H9 (cell line): ENCODE data around the gene CCDC78. TPM values are rescaled to one million over a fixed set of nuclear protein-coding genes. Genes with fewer than 3 reads are reported as not detected.
A peak's percentile ranks its signal among the peaks of the same experiment; 100 is the strongest.

Source experiments
- DNase-seq: peaks from one replicate; pipeline ENCODE4 v3.0.0-alpha.2; 2017
- H2AFZ ChIP-seq: one replicate; pipeline ENCODE4 v1.6.1; 2013; ENCODE audit warnings: mild to moderate bottlenecking, low read length, control low read depth, moderate library complexity
- H2AK5ac ChIP-seq: 2 replicates; pipeline ENCODE4 v1.6.1; 2013; ENCODE audit warnings: low read length, control low read depth, mixed read lengths; ENCODE audit not compliant: insufficient read length
- H2BK120ac ChIP-seq: one replicate; pipeline ENCODE4 v1.6.1; 2013; ENCODE audit warnings: low read depth, mild to moderate bottlenecking, low read length, control low read depth, inconsistent platforms; ENCODE audit not compliant: poor library complexity, severe bottlenecking
- H2BK12ac ChIP-seq: 2 replicates; pipeline ENCODE4 v1.6.1; 2013; ENCODE audit warnings: low read length, control low read depth, mixed read lengths, low read depth; ENCODE audit not compliant: insufficient read length
- H2BK15ac ChIP-seq: 2 replicates; pipeline ENCODE4 v1.6.1; 2013; ENCODE audit warnings: low read depth, low read length, control low read depth
- H2BK20ac ChIP-seq: one replicate; pipeline ENCODE4 v1.6.1; 2013; ENCODE audit warnings: low read depth, mild to moderate bottlenecking, low read length, control low read depth, inconsistent platforms; ENCODE audit not compliant: poor library complexity, severe bottlenecking
- H2BK5ac ChIP-seq: 2 replicates; pipeline ENCODE4 v1.6.1; 2013; ENCODE audit warnings: low read length, control low read depth, mixed read lengths; ENCODE audit not compliant: insufficient read length
- H3K14ac ChIP-seq: 2 replicates; pipeline ENCODE4 v1.6.1; 2013; ENCODE audit warnings: low read length, control low read depth; ENCODE audit not compliant: insufficient read depth
- H3K18ac ChIP-seq: 2 replicates; pipeline ENCODE4 v1.6.1; 2013; ENCODE audit warnings: low read depth, mild to moderate bottlenecking, mixed read lengths, low read length, control low read depth; ENCODE audit not compliant: insufficient read length
- H3K23ac ChIP-seq: 2 replicates; pipeline ENCODE4 v1.6.1; 2013; ENCODE audit warnings: low read length, control low read depth, mixed read lengths, low read depth; ENCODE audit not compliant: insufficient read length
- H3K23me2 ChIP-seq: 2 replicates; pipeline ENCODE4 v1.6.1; 2013; ENCODE audit warnings: low read depth, mild to moderate bottlenecking, mixed read lengths, low read length, control low read depth; ENCODE audit not compliant: insufficient read length, poor library complexity, severe bottlenecking
- H3K27ac ChIP-seq: 2 replicates; pipeline ENCODE4 v1.5.1; 2013; ENCODE audit warnings: low read length, control low read depth, mixed read lengths, low read depth; ENCODE audit not compliant: insufficient read length
- H3K27me3 ChIP-seq: 2 replicates; pipeline ENCODE4 v1.6.1; 2013; ENCODE audit warnings: low read length, control low read depth, inconsistent platforms; ENCODE audit not compliant: insufficient read depth
- H3K4ac ChIP-seq: 2 replicates; pipeline ENCODE4 v1.6.1; 2013; ENCODE audit warnings: low read depth, mild to moderate bottlenecking, control low read depth, inconsistent platforms, low read length, moderate library complexity
- H3K4me1 ChIP-seq: 2 replicates; pipeline ENCODE4 v1.6.1; 2013; ENCODE audit warnings: low read length, control low read depth, inconsistent platforms; ENCODE audit not compliant: insufficient read depth
- H3K4me2 ChIP-seq: 2 replicates; pipeline ENCODE4 v1.6.1; 2013; ENCODE audit warnings: low read length, control low read depth, mixed read lengths; ENCODE audit not compliant: insufficient read length, insufficient read depth
- H3K56ac ChIP-seq: 2 replicates; pipeline ENCODE4 v1.6.1; 2013; ENCODE audit warnings: low read depth, mild to moderate bottlenecking, mixed read lengths, low read length, control low read depth; ENCODE audit not compliant: insufficient read length
- H3K79me1 ChIP-seq: 2 replicates; pipeline ENCODE4 v1.6.1; 2013; ENCODE audit warnings: low read depth, mild to moderate bottlenecking, moderate library complexity, low read length, control low read depth, inconsistent platforms; ENCODE audit not compliant: insufficient read depth, poor library complexity, severe bottlenecking
- H3K79me2 ChIP-seq: 2 replicates; pipeline ENCODE4 v1.6.1; 2013; ENCODE audit warnings: low read length, control low read depth, inconsistent platforms; ENCODE audit not compliant: insufficient read depth
- H3K9ac ChIP-seq: 2 replicates; pipeline ENCODE4 v1.6.1; 2013; ENCODE audit warnings: low read length, control low read depth, mixed read lengths; ENCODE audit not compliant: insufficient read length; ENCODE audit errors: extremely low read depth
- H3K9me3 ChIP-seq: one replicate; pipeline ENCODE4 v1.6.1; 2013; ENCODE audit warnings: low read depth, low read length, inconsistent platforms; ENCODE audit not compliant: control insufficient read depth
- H3T11ph ChIP-seq: one replicate; pipeline ENCODE4 v1.6.1; 2013; ENCODE audit warnings: mild to moderate bottlenecking, low read length, control low read depth, inconsistent platforms
- H4K20me1 ChIP-seq: one replicate; pipeline ENCODE4 v1.6.1; 2013; ENCODE audit not compliant: control insufficient read depth, insufficient read length, insufficient read depth
- H4K5ac ChIP-seq: 2 replicates; pipeline ENCODE4 v1.6.1; 2013; ENCODE audit warnings: low read depth, mild to moderate bottlenecking, mixed read lengths, low read length, control low read depth; ENCODE audit not compliant: insufficient read length
- H4K8ac ChIP-seq: replicated peaks from 2 replicates; pipeline ENCODE4 v1.6.1; 2013; ENCODE audit warnings: low read length, control low read depth, mixed read lengths, low read depth; ENCODE audit not compliant: insufficient read length
- H4K91ac ChIP-seq: 2 replicates; pipeline ENCODE4 v1.6.1; 2013; ENCODE audit warnings: low read depth, mild to moderate bottlenecking, moderate library complexity, mixed read lengths, low read length, control low read depth; ENCODE audit not compliant: insufficient read length
- H3K27ac Mint-ChIP-seq, 3 experiments: 2 replicates in 2 of 3; 3 replicates in 1 of 3; pipeline ENCODE4 v1.8.0; 2020 to 2021; ENCODE audit warnings: mixed read lengths in 3 of 3, mild to moderate bottlenecking in 1 of 3, moderate library complexity in 1 of 3
- H3K27me3 Mint-ChIP-seq: 2 replicates; pipeline ENCODE4 v1.8.0; 2021; ENCODE audit warnings: low read depth, mild to moderate bottlenecking, moderate library complexity, mixed read lengths
- H3K36me3 Mint-ChIP-seq, 3 experiments: 2 replicates in 2 of 3; 3 replicates in 1 of 3; pipeline ENCODE4 v1.8.0; 2020 to 2021; ENCODE audit warnings: low read depth in 3 of 3, mixed read lengths in 3 of 3; ENCODE audit not compliant: insufficient read depth in 1 of 3
- H3K4me1 Mint-ChIP-seq, 2 experiments: 2 replicates each; pipeline ENCODE4 v1.8.0; 2020; ENCODE audit warnings: mixed read lengths in 2 of 2
- H3K4me3 Mint-ChIP-seq, 2 experiments: 2 replicates in 1 of 2; 3 replicates in 1 of 2; pipeline ENCODE4 v1.8.0; 2020 to 2021; ENCODE audit warnings: mild to moderate bottlenecking in 2 of 2, mixed read lengths in 2 of 2, moderate library complexity in 1 of 2
- H3K9me3 Mint-ChIP-seq, 2 experiments: 2 replicates in 1 of 2; 3 replicates in 1 of 2; pipeline ENCODE4 v1.8.0; 2020; ENCODE audit warnings: mild to moderate bottlenecking in 2 of 2, mixed read lengths in 2 of 2, moderate library complexity in 1 of 2
- WGBS: extraction: QIAGEN DNeasy Blood & Tissue Kit; methylation state at CpG from one replicate; pipeline ENCODE4 v1.1.7; 2013; ENCODE audit warnings: missing lambda C conversion rate, low lambda C conversion rate, mixed read lengths; ENCODE audit not compliant: insufficient read length; ENCODE audit errors: extremely low coverage; 5-methylcytosine and 5-hydroxymethylcytosine counted together
- total RNA-seq: library from RNA; stranded (reverse); gene quantifications from 2 replicates; pipeline ENCODE4 v1.2.1, GENCODE V29; 2021
- TF ChIP-seq, protein P1 (sequence below): fragments of 200-600 bp; sonication (generic); conservative IDR thresholded peaks from 3 replicates; pipeline ENCODE4 v1.8.0; 2021; ENCODE audit warnings: antibody characterized with exemption, mild to moderate bottlenecking

The CCDC78 gene
- total RNA-seq, 1 experiment from 2014 or later, result 12.1 TPM

DNA sequence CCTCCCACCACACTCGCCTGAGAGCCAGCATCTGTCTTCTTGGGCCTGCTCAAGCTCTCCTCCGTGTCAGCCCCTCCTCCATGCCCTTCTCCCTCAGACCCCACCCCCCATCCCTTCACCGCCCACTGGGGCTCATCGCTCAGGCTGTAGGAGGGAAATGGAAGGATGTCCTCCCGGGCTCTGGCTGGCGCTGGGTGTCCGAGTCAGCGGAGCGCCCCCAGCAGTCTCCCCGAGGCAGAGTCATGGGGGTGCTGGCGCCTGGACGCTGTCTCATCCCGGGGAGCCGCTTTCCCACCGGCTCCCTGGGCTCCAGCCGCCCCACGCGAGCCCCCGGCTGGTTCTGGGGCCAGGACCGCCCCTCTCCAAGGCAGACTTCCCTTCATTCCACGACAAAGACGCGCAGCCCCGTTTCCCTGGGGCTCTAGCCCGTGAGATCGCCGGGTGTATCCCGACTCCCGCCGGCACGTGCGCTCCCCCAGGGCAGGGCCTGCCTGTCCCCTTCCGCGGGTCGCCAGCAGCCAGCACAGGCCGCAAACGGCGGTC lies 5.7 kb downstream of the CCDC78 start:
- Histone ChIP-seq H3T11ph (no peak overlapping the region), H3K79me2 (no peaks in the 10 kb centered on the region), H4K5ac (no peak overlapping the region), H3K9me3 (no peaks in the 10 kb centered on the region), H2BK120ac (no peak overlapping the region), H4K8ac (no peak overlapping the region), H2BK15ac (no peak overlapping the region), H2BK20ac (no peak overlapping the region), H3K9ac (peak overlapping the region; percentile 43), H3K23me2 (peaks cover 7% of the 10 kb centered on the region), H3K18ac (peak overlapping the region; percentile 60), H4K91ac (no peak overlapping the region), H3K14ac (0 out of 2 replicates have a peak overlapping the region, but pooled peaks have one; percentile 48), H4K20me1 (no peaks in the 10 kb centered on the region), H2BK12ac (no peak overlapping the region), H3K4me2 (peak overlapping the region; percentile 59), H2AFZ (no peak overlapping the region), H3K56ac (no peak overlapping the region), H3K79me1 (no peaks in the 10 kb centered on the region), H2AK5ac (no peak overlapping the region), H2BK5ac (no peak overlapping the region), H3K27ac (no peak overlapping the region), H3K4me1 (no peaks in the 10 kb centered on the region), H3K4ac (no peak overlapping the region), H3K27me3 (no peaks in the 10 kb centered on the region; the same call in 1 of the 2 replicates), H3K23ac (no peak overlapping the region)
- H3K36me3 Mint-ChIP-seq, result peaks cover 0 to 5% (median 3%) of the 10 kb centered on the region in 3 experiments; a peak in 1 of 7 replicates
- no peaks in the 10 kb centered on the region for H3K9me3 Mint-ChIP-seq
- no CpG with 5 or more reads among the region's 38 CpGs for WGBS
- H3K27ac Mint-ChIP-seq, result peak overlapping the region in 1 of 3 experiments; percentile 79; a peak in 2 of 7 replicates
- H3K4me1 Mint-ChIP-seq, result peaks cover 14 to 28% of the 10 kb centered on the region in 2 experiments
- TF ChIP-seq, protein P1, sequence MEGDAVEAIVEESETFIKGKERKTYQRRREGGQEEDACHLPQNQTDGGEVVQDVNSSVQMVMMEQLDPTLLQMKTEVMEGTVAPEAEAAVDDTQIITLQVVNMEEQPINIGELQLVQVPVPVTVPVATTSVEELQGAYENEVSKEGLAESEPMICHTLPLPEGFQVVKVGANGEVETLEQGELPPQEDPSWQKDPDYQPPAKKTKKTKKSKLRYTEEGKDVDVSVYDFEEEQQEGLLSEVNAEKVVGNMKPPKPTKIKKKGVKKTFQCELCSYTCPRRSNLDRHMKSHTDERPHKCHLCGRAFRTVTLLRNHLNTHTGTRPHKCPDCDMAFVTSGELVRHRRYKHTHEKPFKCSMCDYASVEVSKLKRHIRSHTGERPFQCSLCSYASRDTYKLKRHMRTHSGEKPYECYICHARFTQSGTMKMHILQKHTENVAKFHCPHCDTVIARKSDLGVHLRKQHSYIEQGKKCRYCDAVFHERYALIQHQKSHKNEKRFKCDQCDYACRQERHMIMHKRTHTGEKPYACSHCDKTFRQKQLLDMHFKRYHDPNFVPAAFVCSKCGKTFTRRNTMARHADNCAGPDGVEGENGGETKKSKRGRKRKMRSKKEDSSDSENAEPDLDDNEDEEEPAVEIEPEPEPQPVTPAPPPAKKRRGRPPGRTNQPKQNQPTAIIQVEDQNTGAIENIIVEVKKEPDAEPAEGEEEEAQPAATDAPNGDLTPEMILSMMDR, result peak; percentile 10; the same call in 2 of the 3 replicates
- peaks cover 31% of the 10 kb centered on the region for H3K27me3 Mint-ChIP-seq
- peak; percentile 73 for DNase-seq
- peak overlapping the region; percentile 72 to 88 for H3K4me3 Mint-ChIP-seq
